Endodermal cell (in vitro differentiated cells): ENCODE measurements around the gene TMTC3. TPM values are rescaled to one million over a fixed set of nuclear protein-coding genes. Genes with fewer than 3 reads are reported as not detected.

Experiments used
- DNase-seq: peaks from one replicate; pipeline ENCODE4 v3.0.0-alpha.2; 2017
- H3K27ac ChIP-seq: 2 replicates; pipeline ENCODE4 v1.5.1; 2013; ENCODE audit warnings: mild to moderate bottlenecking, low read depth, low read length, moderate library complexity
- H3K27me3 ChIP-seq: 2 replicates; pipeline ENCODE4 v1.6.1; 2013; ENCODE audit warnings: mild to moderate bottlenecking, low read length, moderate library complexity; ENCODE audit not compliant: insufficient read depth, control insufficient read depth, poor library complexity, severe bottlenecking
- H3K36me3 ChIP-seq: 2 replicates; pipeline ENCODE4 v1.7.0; 2013; ENCODE audit warnings: mild to moderate bottlenecking, low read length, moderate library complexity; ENCODE audit not compliant: control insufficient read depth, insufficient read depth
- H3K4me1 ChIP-seq: one replicate; pipeline ENCODE4 v1.7.0; 2013; ENCODE audit warnings: low read length; ENCODE audit not compliant: control insufficient read depth, insufficient read depth
- H3K4me3 ChIP-seq: 2 replicates; pipeline ENCODE4 v1.5.1; 2013; ENCODE audit warnings: mild to moderate bottlenecking, low read length, moderate library complexity
- H3K9ac ChIP-seq: 2 replicates; pipeline ENCODE4 v1.6.1; 2013; ENCODE audit warnings: mild to moderate bottlenecking, low read length, moderate library complexity; ENCODE audit not compliant: poor library complexity, severe bottlenecking; ENCODE audit errors: extremely low read depth
- H3K9me3 ChIP-seq: 2 replicates; pipeline ENCODE4 v1.6.1; 2013; ENCODE audit warnings: mild to moderate bottlenecking, low read length, moderate library complexity; ENCODE audit not compliant: control insufficient read depth
- H3K27ac Mint-ChIP-seq: 2 replicates; pipeline ENCODE4 v1.8.0; 2020; ENCODE audit warnings: mixed read lengths
- H3K27me3 Mint-ChIP-seq: 2 replicates; pipeline ENCODE4 v1.8.0; 2021; ENCODE audit warnings: mild to moderate bottlenecking, mixed read lengths; ENCODE audit not compliant: insufficient read depth
- H3K36me3 Mint-ChIP-seq: 2 replicates; pipeline ENCODE4 v1.8.0; 2020; ENCODE audit warnings: low read depth, mixed read lengths
- H3K4me1 Mint-ChIP-seq: 2 replicates; pipeline ENCODE4 v1.8.0; 2020; ENCODE audit warnings: mixed read lengths
- H3K4me3 Mint-ChIP-seq: 2 replicates; pipeline ENCODE4 v1.8.0; 2020; ENCODE audit warnings: mild to moderate bottlenecking, moderate library complexity, mixed read lengths
- H3K9me3 Mint-ChIP-seq: 2 replicates; pipeline ENCODE4 v1.8.0; 2020; ENCODE audit warnings: mild to moderate bottlenecking, mixed read lengths
- WGBS, 2 experiments: methylation state at CpG; one replicate each; pipeline versions ENCODE4 v1.1.5 to v1.1.7; 2013; ENCODE audit warnings: missing lambda C conversion rate in 2 of 2, mixed read lengths in 1 of 2; ENCODE audit not compliant: insufficient coverage in 1 of 2, insufficient read length in 1 of 2; 5-methylcytosine and 5-hydroxymethylcytosine counted together
- total RNA-seq, 2 donors: library from RNA; stranded (reverse); fragmentation: NEBNext Ultra II Directional in 1 of 2; extraction: Animal tissue kit (Norgen Biotek cat#: 25700) in 1 of 2; gene quantifications; 2 replicates in 1 of 2; 3 replicates in 1 of 2; pipeline ENCODE4 v1.2.1, GENCODE V29; 2021
- TF ChIP-seq, protein P1 (sequence below): fragments of 200-600 bp; sonication (generic); conservative IDR thresholded peaks from 2 replicates; pipeline ENCODE4 v1.5.0; 2021; ENCODE audit warnings: antibody characterized with exemption, mild to moderate bottlenecking

The TMTC3 gene
- total RNA-seq, 2 donors from 2014 or later = 49.8 to 52.9 TPM

- DNase-seq = peak; percentile 87
- Histone ChIP-seq H3K27me3 (no peaks in the 10 kb centered on the region), H3K4me1 (no peaks in the 10 kb centered on the region), H3K27ac (no peak overlapping the region), H3K36me3 (no peaks in the 10 kb centered on the region), H3K9me3 (no peaks in the 10 kb centered on the region), H3K9ac (peak overlapping the region; percentile 73), H3K4me3 (peak overlapping the region; percentile 90)
- Mint-ChIP-seq H3K4me1 (peaks cover 33% of the 10 kb centered on the region), H3K4me3 (peak overlapping the region; percentile 94), H3K27me3 (no peaks in the 10 kb centered on the region), H3K27ac (peak overlapping the region; percentile 94), H3K36me3 (peaks cover 7% of the 10 kb centered on the region), H3K9me3 (no peaks in the 10 kb centered on the region)
- TF ChIP-seq, protein P1, sequence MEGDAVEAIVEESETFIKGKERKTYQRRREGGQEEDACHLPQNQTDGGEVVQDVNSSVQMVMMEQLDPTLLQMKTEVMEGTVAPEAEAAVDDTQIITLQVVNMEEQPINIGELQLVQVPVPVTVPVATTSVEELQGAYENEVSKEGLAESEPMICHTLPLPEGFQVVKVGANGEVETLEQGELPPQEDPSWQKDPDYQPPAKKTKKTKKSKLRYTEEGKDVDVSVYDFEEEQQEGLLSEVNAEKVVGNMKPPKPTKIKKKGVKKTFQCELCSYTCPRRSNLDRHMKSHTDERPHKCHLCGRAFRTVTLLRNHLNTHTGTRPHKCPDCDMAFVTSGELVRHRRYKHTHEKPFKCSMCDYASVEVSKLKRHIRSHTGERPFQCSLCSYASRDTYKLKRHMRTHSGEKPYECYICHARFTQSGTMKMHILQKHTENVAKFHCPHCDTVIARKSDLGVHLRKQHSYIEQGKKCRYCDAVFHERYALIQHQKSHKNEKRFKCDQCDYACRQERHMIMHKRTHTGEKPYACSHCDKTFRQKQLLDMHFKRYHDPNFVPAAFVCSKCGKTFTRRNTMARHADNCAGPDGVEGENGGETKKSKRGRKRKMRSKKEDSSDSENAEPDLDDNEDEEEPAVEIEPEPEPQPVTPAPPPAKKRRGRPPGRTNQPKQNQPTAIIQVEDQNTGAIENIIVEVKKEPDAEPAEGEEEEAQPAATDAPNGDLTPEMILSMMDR = no peak
- WGBS, 2 experiments = 0% methylated on average over 7 to 18 of the region's 18 CpGs
These were observed 494 bp downstream of the TMTC3 start for GRCh38 chr12:88142610-88142991.

DNA sequence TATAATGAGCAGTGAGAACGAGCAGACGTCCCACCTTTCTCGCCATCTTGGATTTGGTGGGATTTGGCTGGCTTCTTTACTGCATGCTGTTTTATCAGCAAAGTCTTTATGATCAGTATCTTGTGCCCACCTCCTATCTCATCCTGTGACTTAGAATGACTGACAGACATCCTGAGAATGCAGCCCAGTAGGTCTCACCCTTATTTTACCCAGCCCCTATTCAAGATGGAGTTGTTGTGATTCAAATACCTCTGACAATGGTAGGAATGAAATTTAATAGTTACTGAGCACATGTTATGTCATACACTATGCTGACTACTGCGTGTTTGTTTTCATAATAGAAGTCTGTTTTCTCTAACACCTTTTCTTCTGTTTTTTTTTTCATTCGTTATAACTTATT is 1.9 kb downstream of the TMTC3 start:
- peak; percentile 72 for DNase-seq
- H3K9ac ChIP-seq = no peak overlapping the region
- peak overlapping the region; percentile 35 for H3K27ac Mint-ChIP-seq
- H3K27me3 ChIP-seq = no peaks in the 10 kb centered on the region
- TF ChIP-seq, protein P1 = no peak
- peaks cover 2% of the 10 kb centered on the region for H3K36me3 Mint-ChIP-seq
- H3K4me1 Mint-ChIP-seq = peaks cover 37% of the 10 kb centered on the region
- no peaks in the 10 kb centered on the region for H3K4me1 ChIP-seq
- peak overlapping the region; percentile 94 for H3K4me3 Mint-ChIP-seq
- no peaks in the 10 kb centered on the region for H3K9me3 Mint-ChIP-seq
- no peaks in the 10 kb centered on the region for H3K27me3 Mint-ChIP-seq
- no peak overlapping the region for H3K27ac ChIP-seq
- 76 to 77% methylated on average over 2 to 5 of the region's 5 CpGs for WGBS, 2 experiments
- peak overlapping the region; percentile 90 for H3K4me3 ChIP-seq
- no peaks in the 10 kb centered on the region for H3K9me3 ChIP-seq
- H3K36me3 ChIP-seq = peaks cover 4% of the 10 kb centered on the region

DNA sequence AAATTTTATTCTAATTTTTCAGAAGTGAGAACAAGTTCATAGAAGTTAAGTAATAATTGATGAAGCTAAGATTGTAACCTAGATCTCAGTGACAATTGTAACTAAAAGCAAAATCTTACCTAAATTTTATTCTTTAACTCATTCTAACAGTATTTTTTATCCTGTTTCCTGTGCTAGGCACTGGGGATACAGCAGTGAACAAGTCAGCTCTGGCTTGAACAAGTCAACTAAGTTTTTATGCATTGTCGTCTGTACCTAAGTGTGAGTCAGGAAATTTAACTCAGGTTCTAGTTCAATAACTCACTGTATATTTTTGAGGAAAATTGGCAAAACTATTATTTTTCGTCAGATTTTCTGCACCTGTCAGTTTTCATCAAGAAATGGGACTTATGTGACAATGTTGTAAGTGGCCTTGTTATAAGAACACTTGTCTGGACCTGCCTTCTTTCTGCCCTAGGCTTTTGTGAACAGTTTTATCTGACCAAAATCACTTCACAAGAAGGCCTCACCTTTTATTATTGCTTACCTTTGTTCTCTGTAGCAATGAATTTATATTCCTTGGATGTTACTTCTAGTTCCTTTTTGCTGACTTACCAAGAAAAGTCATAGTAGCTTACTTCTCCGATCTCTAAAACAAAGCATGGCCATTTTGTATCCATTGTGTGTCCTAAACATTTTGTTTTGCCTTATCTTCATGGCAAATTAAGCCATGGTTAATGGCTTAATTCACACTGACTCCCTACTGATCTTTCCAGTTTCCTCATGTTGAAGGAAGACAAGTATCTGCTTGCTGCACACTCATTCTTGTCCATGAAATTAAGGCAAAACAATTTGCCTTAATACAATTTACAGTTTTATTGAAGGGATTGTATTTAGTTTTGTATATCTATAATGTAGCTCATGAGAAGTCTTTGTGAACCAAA is 2.7 kb downstream of the TMTC3 start:
- Histone ChIP-seq H3K27ac (no peak overlapping the region), H3K36me3 (peaks cover 12% of the 10 kb centered on the region), H3K9ac (no peak overlapping the region), H3K4me1 (no peaks in the 10 kb centered on the region), H3K4me3 (peak overlapping the region; percentile 90), H3K9me3 (no peaks in the 10 kb centered on the region), H3K27me3 (no peaks in the 10 kb centered on the region)
- Mint-ChIP-seq H3K27ac (peak overlapping the region; percentile 67), H3K9me3 (no peaks in the 10 kb centered on the region), H3K4me1 (peaks cover 37% of the 10 kb centered on the region), H3K27me3 (no peaks in the 10 kb centered on the region), H3K36me3 (peaks cover 5% of the 10 kb centered on the region), H3K4me3 (peak overlapping the region; percentile 94)
- DNase-seq = no peak
- TF ChIP-seq, protein P1 = no peak
- WGBS, 2 experiments = 90% methylated on average over 3 of the region's 3 CpGs
